ENCODE data around the gene MUC20.

GRCh38 chr3:195717852-195718476, 2.8 kb upstream of the MUC20 start:
- TF ChIP-seq GABPA (IDR thresholded peaks at IDR 0.05; ENCODE audit: borderline replicate concordance, insufficient read depth, low read length) (no peak), CTCF (IDR thresholded peaks at IDR 0.05; ENCODE audit: control extremely low read depth in 1 of 3, insufficient read depth in 1 of 3, low read depth in 1 of 3, low read length in 3 of 3) (no peak)

All from H1 (cell line).